Ovary (tissue), 3 donors: ENCODE measurements around the gene PIWIL1.

Source experiments
- EP300 ChIP-seq: sonication (generic); formaldehyde crosslinking; IDR thresholded peaks from one replicate; pipeline ENCODE4 v1.6.1; 2017; ENCODE audit warnings: antibody characterized with exemption
- POLR2A ChIP-seq: fragments of 450-650 bp; IDR thresholded peaks from one replicate; pipeline ENCODE4 v1.6.1; 2017; ENCODE audit warnings: antibody characterized with exemption, mild to moderate bottlenecking, moderate library complexity
- TF ChIP-seq, protein P1 (sequence below), 3 donors: fragments of 450-650 bp in 2 of 3; fragments of 200-600 bp in 1 of 3; IDR thresholded peaks; one replicate each; pipeline versions ENCODE4 v1.5.1 to v1.8.0; 2016 to 2022; ENCODE audit warnings: antibody characterized with exemption in 3 of 3, mild to moderate bottlenecking in 1 of 3
- donor health status: DM: no; HTN: no; CAD: no.

DNA sequence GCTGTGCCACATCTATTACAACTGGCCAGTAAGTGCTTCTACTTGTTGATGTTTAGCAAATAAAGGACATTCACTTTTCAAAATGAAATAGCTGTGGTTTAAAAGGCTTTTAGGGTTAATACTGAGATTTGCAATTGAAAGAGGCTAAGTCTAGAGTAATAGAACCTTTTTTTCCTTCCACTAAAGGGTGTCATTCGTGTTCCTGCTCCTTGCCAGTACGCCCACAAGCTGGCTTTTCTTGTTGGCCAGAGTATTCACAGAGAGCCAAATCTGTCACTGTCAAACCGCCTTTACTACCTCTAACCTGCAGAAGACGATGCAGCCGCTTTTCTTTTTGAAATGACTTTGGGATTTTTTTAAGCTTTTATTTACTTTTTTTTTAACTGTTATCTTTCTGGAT is 33.6 kb downstream of the PIWIL1 start:
- TF ChIP-seq POLR2A = no peak
- TF ChIP-seq, protein P1, sequence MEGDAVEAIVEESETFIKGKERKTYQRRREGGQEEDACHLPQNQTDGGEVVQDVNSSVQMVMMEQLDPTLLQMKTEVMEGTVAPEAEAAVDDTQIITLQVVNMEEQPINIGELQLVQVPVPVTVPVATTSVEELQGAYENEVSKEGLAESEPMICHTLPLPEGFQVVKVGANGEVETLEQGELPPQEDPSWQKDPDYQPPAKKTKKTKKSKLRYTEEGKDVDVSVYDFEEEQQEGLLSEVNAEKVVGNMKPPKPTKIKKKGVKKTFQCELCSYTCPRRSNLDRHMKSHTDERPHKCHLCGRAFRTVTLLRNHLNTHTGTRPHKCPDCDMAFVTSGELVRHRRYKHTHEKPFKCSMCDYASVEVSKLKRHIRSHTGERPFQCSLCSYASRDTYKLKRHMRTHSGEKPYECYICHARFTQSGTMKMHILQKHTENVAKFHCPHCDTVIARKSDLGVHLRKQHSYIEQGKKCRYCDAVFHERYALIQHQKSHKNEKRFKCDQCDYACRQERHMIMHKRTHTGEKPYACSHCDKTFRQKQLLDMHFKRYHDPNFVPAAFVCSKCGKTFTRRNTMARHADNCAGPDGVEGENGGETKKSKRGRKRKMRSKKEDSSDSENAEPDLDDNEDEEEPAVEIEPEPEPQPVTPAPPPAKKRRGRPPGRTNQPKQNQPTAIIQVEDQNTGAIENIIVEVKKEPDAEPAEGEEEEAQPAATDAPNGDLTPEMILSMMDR (IDR thresholded peaks at IDR 0.05) = no peak
- no peak for TF ChIP-seq EP300
